Activated CD8-positive, alpha-beta memory T cell treated with anti-CD3 and anti-CD28 coated beads for 4 hours (primary cell): ENCODE results near the gene RASGRP2.

Source experiments
- DNase-seq, 2 donors: peaks; one replicate each; pipeline ENCODE4 v3.0.0-alpha.2; 2020; ENCODE audit warnings: low read depth in 2 of 2

The RASGRP2 gene

DNA sequence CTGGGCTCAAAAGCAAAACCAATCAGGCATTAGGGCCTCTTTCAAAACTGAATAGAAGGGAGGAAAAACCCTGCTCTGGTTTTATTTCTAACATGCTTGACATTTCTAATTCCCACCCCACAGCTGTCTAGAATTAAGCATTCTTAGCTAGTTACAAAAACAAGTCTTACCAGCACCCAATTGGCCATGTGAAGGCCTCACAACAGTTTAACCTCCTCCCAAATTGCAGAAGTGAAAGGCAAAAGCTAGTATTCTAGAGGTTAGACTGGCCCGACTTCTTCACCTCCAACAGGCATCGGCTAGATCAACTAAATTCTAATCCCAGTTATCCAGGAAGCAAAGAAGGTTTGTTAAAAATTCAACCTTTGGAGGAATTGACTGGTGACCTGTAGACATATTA, 27.9 kb upstream of the RASGRP2 start:
- no peak for DNase-seq

DNA sequence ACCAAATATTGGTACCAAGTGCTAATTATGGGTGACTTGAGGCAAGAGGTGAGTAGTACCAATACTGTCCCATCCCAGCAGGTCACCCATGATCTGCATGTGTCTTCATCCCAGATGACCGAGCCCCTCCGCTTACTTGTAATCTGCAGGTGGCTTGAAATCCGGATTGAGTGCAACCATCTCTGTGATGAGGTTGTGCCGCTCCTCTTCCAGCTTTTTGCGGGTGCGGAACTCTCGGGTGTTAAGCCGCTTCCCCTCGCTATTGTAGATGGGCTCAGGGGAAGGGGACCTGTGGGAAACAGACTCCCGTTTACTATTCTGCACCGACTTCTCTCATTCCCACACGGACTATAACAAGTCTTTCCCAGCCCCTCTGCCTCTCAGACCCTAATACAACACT, 26.2 kb upstream of the RASGRP2 start:
- no peak for DNase-seq

GRCh38 chr11:64769283-64769682, 25.3 kb upstream of the RASGRP2 start:
- no peak for DNase-seq

DNA sequence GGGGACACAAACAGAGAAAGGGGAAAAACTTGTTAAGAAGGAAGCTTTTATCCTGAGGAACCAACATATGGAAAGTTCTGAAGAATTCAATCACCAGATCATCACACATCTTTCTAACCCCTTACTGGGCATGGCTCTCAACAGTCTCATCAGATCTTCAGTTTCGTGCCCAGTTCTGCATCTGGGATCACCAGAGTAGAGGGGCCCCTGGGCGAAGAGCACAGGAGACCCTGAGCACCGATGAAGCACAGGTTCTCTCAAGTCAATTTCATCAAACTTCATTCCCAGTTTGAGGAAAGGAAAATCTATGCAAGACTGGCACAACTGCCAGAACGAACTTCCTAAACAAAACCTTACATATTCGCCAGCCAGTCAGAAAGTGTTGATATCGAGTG, 24.4 kb upstream of the RASGRP2 start:
- no peak for DNase-seq

DNA sequence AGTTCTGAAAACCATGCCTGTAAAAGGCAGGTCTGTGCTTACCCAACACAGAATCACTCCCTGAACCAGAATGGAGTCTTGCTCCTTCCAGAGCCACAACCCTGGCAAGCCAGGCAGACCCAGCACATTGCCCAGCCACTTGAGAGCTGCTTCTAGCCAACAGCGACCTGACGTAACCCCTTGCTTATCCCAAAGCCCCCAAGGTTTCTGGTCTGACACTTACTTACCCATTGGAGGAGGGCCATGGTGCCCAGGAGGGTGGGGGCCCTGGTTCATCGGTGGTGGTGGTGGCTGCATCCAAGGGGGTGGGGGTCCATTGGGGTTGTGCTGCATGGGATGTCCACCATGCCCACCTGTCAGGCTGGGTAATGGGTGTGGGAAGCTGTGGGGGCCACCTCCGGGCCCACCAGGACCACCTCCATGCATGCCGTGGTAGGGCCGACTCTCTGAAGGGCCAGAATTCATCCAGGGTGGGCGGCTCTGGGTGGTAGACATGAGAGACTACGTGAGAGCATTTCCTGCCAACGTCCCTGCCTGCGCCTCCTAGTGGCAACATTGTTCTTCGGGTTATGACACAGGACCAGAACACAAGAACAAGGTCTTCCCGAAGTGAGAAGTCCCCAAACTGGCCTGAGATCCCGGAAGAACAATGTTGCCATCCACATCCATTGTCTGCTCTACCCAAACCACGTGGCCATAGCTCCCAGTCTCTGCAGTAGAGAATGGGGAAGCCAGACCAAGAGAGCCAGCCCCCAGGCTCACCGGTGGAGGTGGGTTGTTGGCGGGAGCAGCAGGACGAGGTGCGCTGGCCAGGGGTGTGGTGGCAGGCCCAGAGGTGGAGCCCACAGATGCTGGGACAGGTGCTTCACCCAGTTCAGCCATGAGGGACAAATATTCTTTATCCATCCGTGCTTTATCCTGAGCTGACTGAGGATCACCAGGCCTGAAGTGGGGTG, 23.7 kb upstream of the RASGRP2 start:
- peak; percentile 57 to 60 for DNase-seq

GRCh38 chr11:64766881-64767280, 22.9 kb upstream of the RASGRP2 start:
- DNase-seq = no peak

GRCh38 chr11:64765851-64766665, 22.1 kb upstream of the RASGRP2 start:
- DNase-seq = no peak

DNA sequence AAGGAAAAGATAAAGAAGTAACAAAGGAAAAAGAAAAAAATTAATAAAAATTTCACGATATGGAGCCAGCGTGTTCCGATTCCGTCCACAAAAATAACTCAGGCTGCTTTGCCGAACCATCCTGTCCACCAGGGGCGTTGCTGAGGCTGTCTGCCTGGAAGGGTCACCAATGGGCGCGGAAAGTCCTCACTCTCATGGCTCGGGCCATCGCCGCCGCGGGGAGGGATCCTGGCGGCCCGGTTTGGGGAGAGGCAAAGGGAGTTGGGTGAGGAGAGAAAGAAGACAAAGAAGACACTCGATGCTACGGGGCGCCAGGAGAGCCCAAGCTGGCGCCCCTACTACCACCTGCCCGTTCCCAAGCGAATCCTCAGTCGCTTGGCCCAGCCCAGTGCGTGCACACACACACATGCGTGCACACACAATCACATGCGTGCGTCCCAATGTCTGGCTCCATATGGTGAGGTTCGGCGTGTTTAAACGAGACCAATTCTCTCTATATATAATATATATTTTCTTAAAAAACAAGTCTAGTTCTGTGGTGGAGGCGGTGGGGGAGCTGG, 21.4 kb upstream of the RASGRP2 start:
- no peak for DNase-seq

DNA sequence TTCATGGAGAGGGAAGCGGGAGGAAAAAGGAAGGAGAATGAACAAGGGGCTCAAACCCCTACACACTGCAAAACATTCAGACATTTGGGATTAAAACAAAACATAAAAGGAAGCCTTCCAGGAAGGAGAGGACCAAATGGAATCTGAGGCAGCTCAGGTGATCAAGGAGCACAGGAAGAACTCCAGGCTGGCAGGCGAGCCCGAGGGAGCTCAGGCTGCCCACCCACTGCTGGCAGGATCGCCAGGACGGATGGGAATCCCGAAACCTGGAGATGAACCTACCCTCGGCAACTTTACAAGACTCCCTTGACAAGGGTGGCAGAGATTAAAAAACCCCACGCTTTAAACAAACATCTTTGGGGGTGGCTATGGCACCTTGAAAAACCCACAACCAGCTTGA, 20.8 kb upstream of the RASGRP2 start:
- DNase-seq = no peak

- peak; percentile 53 to 59 for DNase-seq
These were observed 20.2 kb upstream of the RASGRP2 start for GRCh38 chr11:64764040-64764611.

- no peak for DNase-seq
These were observed 19.6 kb upstream of the RASGRP2 start for GRCh38 chr11:64763526-64764039.

- DNase-seq = no peak
These were observed 19.0 kb upstream of the RASGRP2 start for GRCh38 chr11:64762674-64763525.

DNA sequence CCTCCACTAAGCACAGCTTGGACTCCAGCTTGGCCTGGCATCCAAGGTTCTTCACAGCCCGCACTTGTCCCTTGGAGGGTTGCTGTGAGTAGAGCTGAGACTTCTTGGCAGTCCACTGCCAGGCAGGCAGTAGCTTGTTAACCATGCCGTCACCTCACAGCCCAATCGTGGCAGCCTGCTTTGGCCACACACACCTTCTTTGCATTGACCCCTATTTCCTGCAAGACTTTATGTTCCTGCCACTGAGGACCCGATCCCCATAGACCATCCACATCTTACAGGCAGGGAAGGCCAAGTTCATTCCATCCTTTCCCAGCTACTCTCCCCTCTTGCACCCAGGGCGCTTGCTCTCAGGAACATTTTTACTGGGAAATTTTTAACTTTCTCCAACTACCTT, 18.3 kb upstream of the RASGRP2 start:
- DNase-seq = no peak

GRCh38 chr11:64760759-64761420, 16.9 kb upstream of the RASGRP2 start:
- no peak for DNase-seq

- DNase-seq = no peak
These were observed 16.1 kb upstream of the RASGRP2 start, which contains the start of gene PYGM for GRCh38 chr11:64759722-64760719. Gene PYGM (minus strand): TSS chr11:64759974. CDS start chr11:64759898, 76 bp downstream.

DNA sequence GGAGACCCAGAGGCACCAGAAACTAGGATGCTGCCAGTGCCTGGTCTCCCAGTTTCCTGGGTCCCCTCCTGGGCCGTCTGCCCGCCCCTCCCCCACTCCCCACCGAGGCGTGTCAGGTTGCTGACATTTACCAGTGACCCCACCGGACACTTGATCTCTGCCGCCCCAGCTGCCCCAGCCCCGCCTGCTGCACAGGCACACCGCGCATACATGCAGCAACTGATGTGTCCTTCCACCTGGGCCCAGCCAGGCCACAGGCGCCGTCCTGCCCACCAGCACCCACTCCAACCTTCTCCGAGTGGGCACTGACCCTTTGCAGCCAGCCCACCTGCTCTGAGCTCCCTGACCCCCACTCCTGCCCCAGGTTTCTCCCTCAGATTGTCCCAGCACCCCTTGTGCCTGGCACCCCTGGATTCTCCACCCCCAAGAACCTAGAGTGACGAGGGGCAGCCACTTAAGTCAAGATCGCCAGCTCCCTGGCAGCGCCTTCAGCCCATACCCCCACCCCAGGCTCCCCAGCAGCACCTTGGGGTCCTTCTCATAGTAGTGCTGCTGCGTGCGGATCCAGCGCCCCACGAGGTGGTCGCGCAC, 15.3 kb upstream of the RASGRP2 start:
- DNase-seq = no peak

GRCh38 chr11:64758330-64759079, 14.6 kb upstream of the RASGRP2 start:
- DNase-seq = no peak
